T-helper 1 cell treated with Interleukin-12 subunit alpha and Interleukin-12 subunit beta and Interleukin-4 antibody, amounts not matched to agents 30 ng/mL and 1 ng/mL, for 36 hours (primary cell): ENCODE data around the gene MRPL21. TPM values are rescaled to one million over a fixed set of nuclear protein-coding genes. Genes with fewer than 3 reads are reported as not detected.
"Not testable (repeated sequence)": the region's sequence is repeated elsewhere in the genome, so short reads cannot be mapped to it uniquely, and the experiment has no call there.

Source experiments
- intact Hi-C: fragments of 100-400 bp; cut with micrococcal nuclease; formaldehyde crosslinking; loops from one replicate; pipeline ENCODE4 v1.15.1; 2024
- total RNA-seq: library from RNA; stranded (reverse); gene quantifications from 2 replicates; pipeline ENCODE4 v1.2.3, GENCODE V29; 2022

The MRPL21 gene
- total RNA-seq, 1 donor from 2014 or later, result 68.5 TPM

GRCh38 chr11:68868221-68868835 lies 35.3 kb downstream of the MRPL21 start:
- intact Hi-C loops, result no loop called here

GRCh38 chr11:68867066-68867465 lies 36.6 kb downstream of the MRPL21 start:
- intact Hi-C loops, result no loop called here

- intact Hi-C loops, result no loop called here
Observed at GRCh38 chr11:68865241-68865640, 38.4 kb downstream of the MRPL21 start.

DNA sequence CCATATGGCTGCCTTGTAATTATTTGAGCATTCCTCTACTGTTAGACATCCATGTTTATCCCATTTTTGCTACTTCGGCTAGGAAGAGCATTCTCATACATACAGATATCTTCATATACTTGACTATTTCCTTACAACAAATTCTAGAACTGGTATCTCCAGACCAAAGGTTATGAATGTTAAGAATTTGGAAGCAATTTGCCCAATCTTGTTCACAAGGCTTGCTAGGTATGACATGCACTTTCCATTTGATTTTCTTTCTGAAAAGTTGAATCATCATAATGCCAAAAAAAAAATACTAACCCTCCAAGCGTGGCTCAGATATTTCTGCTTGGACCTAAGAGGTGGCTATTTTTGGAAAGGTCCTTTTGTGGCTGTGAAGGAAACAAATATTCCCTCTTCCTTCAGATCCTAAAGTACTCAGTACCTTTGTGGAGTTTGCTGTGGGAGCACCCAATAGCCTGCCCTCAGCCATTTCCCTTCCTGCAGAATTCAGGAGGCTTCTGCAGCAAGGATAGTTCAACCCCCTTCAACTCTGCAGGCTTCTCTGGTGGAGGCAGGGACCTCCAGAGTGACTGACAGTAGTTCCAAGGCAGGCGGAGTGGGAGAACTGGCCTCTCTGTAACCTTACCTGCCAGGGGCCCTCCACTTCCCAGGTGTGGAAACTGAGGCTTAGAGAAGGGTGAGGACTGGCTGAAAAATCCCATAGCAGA lies 39.9 kb downstream of the MRPL21 start:
- intact Hi-C loops, result no loop called here

DNA sequence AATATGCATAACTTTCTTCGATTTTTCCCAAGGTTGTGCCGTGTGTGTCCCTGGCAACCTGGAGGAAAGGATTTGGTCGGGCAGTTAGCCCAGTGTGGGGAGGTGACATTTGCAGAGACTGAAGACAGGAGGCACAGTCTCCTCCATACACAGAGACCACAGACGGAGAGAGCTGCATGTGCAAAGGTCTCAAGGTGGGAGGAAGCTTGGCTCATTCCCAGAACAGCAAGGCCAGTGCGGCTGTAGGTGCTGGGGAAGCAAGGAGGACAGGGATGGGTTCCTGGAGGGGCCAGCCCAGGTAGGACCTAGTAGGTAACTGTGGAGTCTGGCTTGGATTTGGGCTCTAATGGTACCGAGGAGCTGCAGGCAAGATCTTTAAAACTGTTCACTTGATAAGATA lies 41.2 kb downstream of the MRPL21 start:
- intact Hi-C loops, result no loop called here

- intact Hi-C loops, result no loop called here
Observed at GRCh38 chr11:68859123-68859522, 44.5 kb downstream of the MRPL21 start.

DNA sequence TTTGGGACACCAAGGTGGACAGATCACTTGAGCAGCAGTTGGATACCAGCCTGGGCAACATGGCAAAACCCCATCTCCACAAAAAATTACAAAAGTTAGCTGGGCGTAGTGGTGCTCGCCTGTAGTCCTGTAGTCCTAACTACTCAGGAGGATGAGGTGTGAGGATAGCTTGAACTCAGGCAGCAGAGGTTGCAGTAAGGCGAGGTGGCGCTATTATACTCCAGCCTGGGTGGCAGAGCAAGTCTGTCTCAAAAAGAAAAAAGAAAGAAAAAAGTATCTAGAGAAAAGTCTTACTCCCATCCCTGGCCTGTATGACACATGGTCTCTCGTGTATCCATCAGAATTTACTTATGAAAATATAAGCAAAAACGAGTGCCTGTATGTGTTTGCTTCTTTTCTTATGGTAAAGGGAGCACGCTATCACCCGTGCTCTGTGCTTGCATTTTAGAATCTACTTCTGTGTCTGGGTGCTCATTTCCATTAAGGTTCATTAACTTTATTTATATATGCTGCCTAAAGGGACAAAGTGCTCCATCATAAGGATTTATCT lies 46.5 kb downstream of the MRPL21 start:
- intact Hi-C loops, result no loop called here

- intact Hi-C loops, result not testable (repeated sequence)
Observed at GRCh38 chr11:68856425-68857030, 47.1 kb downstream of the MRPL21 start.

- intact Hi-C loops, result no loop called here
Observed at GRCh38 chr11:68855205-68855981, 48.2 kb downstream of the MRPL21 start.

GRCh38 chr11:68854273-68854958 lies 49.2 kb downstream of the MRPL21 start:
- intact Hi-C loops, result no loop called here

GRCh38 chr11:68852628-68853027 lies 51.0 kb downstream of the MRPL21 start:
- intact Hi-C loops, result no loop called here

DNA sequence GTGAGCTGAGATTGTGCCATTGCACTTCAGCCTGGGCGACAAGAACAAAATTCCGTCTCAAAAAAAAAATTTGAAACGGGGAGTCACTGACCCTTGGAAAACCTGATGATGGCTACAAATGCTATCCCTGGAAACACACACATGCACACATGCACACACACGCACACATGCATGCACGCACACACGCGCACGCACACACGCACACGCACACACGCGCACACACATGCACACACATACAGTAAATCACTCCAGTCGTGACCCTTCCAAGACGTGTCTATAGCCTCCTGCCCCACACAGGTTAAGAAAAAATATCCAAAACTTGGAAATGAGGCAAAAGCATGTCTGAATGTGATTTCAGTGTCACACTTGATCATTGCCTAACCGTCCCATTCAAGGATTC lies 55.2 kb downstream of the MRPL21 start:
- intact Hi-C loops, result no loop called here

GRCh38 chr11:68847395-68847794 lies 56.2 kb downstream of the MRPL21 start:
- intact Hi-C loops, result no loop called here

DNA sequence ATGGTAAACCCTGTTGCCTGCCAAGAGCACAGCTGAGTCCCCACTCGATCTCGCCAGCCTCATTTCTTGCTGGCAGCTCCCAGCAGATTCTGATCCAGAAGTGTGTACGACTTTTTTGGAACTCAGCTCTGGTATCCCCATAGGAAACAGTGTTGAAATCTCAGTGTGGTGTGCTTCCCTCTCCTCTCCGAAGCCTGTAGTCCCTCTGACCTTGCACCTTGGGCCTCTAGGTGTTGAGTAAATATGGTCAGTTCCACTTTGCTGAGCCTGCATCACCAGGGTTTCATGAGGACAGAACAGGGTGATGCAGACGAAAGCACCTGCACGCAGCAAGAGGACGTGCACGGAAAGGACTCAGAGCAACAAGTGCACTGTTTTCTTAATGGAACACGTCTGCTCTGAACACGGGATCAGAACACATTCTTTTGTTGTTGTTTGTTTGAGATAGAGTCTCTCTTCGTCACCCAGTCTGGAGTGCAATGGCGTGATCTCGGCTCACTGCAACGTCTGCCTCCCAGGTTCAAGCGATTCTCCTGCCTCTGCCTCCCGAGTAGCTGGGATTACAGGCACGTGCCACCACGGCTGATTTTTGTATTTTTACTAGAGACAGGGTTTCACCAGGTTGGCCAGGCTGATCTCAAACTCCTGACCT lies 58.2 kb downstream of the MRPL21 start:
- intact Hi-C loops, result no loop called here

- intact Hi-C loops, result loop anchor here (5.0 kb wide), 3 partner anchors 452 to 1358 kb away; partner anchors contain the start of genes CHKA and FADD
Observed at GRCh38 chr11:68844801-68845200, 58.8 kb downstream of the MRPL21 start.

GRCh38 chr11:68844376-68844775 lies 59.3 kb downstream of the MRPL21 start:
- intact Hi-C loops, result loop anchor here (5.0 kb wide), 3 partner anchors 453 to 1358 kb away; partner anchors contain the start of genes CHKA and FADD

- intact Hi-C loops, result loop anchor here (1.0 to 5.0 kb wide), 9 partner anchors 59 to 1358 kb away; partner anchors contain the start of genes CHKA, FADD, IGHMBP2 and MRPL21
Observed at GRCh38 chr11:68843703-68844312, 59.8 kb downstream of the MRPL21 start.

GRCh38 chr11:68843052-68843561 lies 60.5 kb downstream of the MRPL21 start:
- intact Hi-C loops, result loop anchor here (1.0 to 5.0 kb wide), 9 partner anchors 60 to 1359 kb away; partner anchors contain the start of genes CHKA, FADD, IGHMBP2 and MRPL21

DNA sequence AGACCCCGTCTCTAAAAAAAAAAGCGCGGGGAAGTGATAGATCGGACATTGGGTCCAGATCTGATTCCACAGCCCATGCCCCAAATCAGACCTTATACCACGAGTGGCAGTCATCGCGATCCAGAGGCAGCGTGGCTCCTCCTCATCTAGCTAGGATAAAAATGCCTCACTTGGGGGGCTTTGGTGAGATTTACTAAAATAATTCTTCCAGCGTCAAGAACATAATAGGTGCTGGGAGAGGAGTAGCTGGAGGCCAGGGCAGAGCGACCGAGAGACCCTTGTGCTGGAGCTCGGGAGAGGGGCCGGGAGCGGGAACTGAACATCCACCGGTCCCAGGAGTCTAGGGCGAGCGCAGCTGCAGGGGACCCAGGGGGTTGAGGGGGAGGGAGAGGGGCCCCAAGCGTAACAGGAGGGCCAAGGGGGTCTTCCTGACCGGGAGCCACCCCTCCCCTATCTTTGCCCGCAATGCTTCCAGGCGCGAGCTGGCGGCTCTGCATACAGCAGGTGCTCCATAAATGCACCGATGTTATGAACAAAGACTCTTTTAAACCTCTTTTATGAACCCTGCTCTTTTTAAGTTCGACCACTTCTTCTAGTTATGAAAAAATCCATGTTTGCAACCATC lies 61.1 kb downstream of the MRPL21 start:
- intact Hi-C loops, result loop anchor here (1.0 to 5.0 kb wide), 9 partner anchors 61 to 1360 kb away; partner anchors contain the start of genes CHKA, FADD, IGHMBP2 and MRPL21
